PC-9 (cell line): Measurements from ENCODE around the gene SLC45A2. TPM values are rescaled to one million over a fixed set of nuclear protein-coding genes. Genes with fewer than 3 reads are reported as not detected.

Experiments used
- BruUV-seq: library from RNA; stranded (reverse); fragments of 400-500 nt; replicated peaks from 2 replicates; lab custom pipeline; 2021; lab: Mats Ljungman, UMichigan
- CTCF ChIA-PET: fragments of 300-600 bp; sonication (Branson Sonifier 250); formaldehyde crosslinking; loops from one replicate; lab custom pipeline; 2022; ENCODE audit warnings: antibody characterized with exemption; lab: Charles Lee
- POLR2A ChIA-PET: fragments of 300-600 bp; sonication (Branson Sonifier 250); formaldehyde crosslinking; loops from one replicate; lab custom pipeline; 2022; ENCODE audit warnings: antibody characterized with exemption; ENCODE audit not compliant: unreplicated experiment; lab: Charles Lee
- DNase-seq, 2 experiments: peaks; one replicate each; pipeline versions ENCODE4 v3.0.0 to v3.0.0-alpha.2; 2015 to 2022; ENCODE audit warnings: mixed read lengths in 1 of 2
- H2AFZ ChIP-seq: fragments of 200-600 bp; sonication (generic); 2 replicates; pipeline ENCODE4 v1.8.1; 2017; ENCODE audit warnings: antibody characterized with exemption
- H3F3A ChIP-seq: fragments of 200-600 bp; sonication (generic); 2 replicates; pipeline ENCODE4 v1.8.1; 2017; ENCODE audit warnings: antibody characterized with exemption, mild to moderate bottlenecking, low read depth; ENCODE audit not compliant: insufficient read depth
- H3K27ac ChIP-seq: fragments of 200-600 bp; sonication (generic); 2 replicates; pipeline ENCODE4 v1.6.1; 2016; ENCODE audit warnings: mixed run types
- H3K27me3 ChIP-seq: fragments of 200-600 bp; sonication (generic); 2 replicates; pipeline ENCODE4 v1.6.1; 2016; ENCODE audit warnings: low read depth, mixed run types; ENCODE audit not compliant: insufficient read depth
- H3K36me3 ChIP-seq: fragments of 200-600 bp; sonication (generic); 2 replicates; pipeline ENCODE4 v1.6.1; 2016; ENCODE audit warnings: low read depth, mixed run types
- H3K4me1 ChIP-seq: fragments of 200-600 bp; sonication (generic); replicated peaks from 2 replicates; pipeline ENCODE4 v1.6.1; 2016; ENCODE audit warnings: mixed run types; ENCODE audit not compliant: insufficient read depth
- H3K4me2 ChIP-seq: fragments of 200-600 bp; sonication (generic); 2 replicates; pipeline ENCODE4 v1.6.1; 2017; ENCODE audit warnings: mixed run types
- H3K4me3 ChIP-seq: fragments of 200-600 bp; sonication (generic); 2 replicates; pipeline ENCODE4 v1.6.1; 2016; ENCODE audit warnings: mixed run types
- H3K79me2 ChIP-seq: fragments of 200-600 bp; sonication (generic); 2 replicates; pipeline ENCODE4 v1.6.1; 2017; ENCODE audit warnings: low read depth, mixed run types
- H3K9me2 ChIP-seq: fragments of 200-600 bp; sonication (generic); 2 replicates; pipeline ENCODE4 v1.8.1; 2017; ENCODE audit warnings: mild to moderate bottlenecking; ENCODE audit not compliant: insufficient read depth
- H3K9me3 ChIP-seq: fragments of 200-600 bp; sonication (generic); 2 replicates; pipeline ENCODE4 v1.8.1; 2016; ENCODE audit warnings: low read depth; ENCODE audit not compliant: insufficient read depth
- H4K20me1 ChIP-seq: fragments of 200-600 bp; sonication (generic); 2 replicates; pipeline ENCODE4 v1.8.1; 2017; ENCODE audit not compliant: insufficient read depth
- EZH2 ChIP-seq: fragments of 200-600 bp; sonication (generic); IDR thresholded peaks from 2 replicates; pipeline ENCODE4 v1.8.0; 2017; ENCODE audit warnings: antibody characterized with exemption, low read depth
- intact Hi-C: fragments of 100-400 bp; cut with micrococcal nuclease; formaldehyde crosslinking; loops from one replicate; pipeline ENCODE4 v1.10.0; 2022; ENCODE audit not compliant: unreplicated experiment
- total RNA-seq: library from RNA; stranded (reverse); gene quantifications from 2 replicates; pipeline ENCODE4 v1.2.3, GENCODE V29; 2021
- TF ChIP-seq, protein P1 (sequence below): fragments of 200-600 bp; sonication (generic); conservative IDR thresholded peaks from 2 replicates; pipeline ENCODE4 v1.6.1; 2017; ENCODE audit warnings: mixed run types, antibody characterized with exemption, mild to moderate bottlenecking, moderate library complexity

The SLC45A2 gene
- total RNA-seq, 1 experiment from 2014 or later: 0.33 TPM

DNA sequence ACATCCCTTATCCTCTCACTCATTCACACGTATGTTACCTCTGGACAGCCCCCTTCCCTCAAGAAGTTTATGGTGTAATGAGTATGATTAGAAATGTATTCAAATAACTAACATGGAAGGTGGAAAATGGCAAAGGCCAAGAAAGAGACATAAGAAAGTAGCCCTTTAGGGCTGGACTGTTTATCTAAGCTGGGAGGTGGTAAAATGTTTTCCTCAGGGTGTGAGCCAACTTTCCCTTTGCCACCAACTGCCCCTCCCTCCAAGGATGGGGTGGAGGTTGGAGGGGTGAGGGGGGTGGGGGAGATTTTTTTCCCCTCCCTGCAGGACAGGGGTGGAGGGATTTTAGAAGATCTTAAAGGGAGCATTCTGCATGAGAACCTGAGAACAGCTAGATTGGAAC, 8.2 kb downstream of the SLC45A2 start:
- POLR2A ChIA-PET: interaction anchor here (0.7 kb wide), 1 partner anchor 540 kb away, joined by 3 read pairs; no protein-coding TSS in a partner anchor

DNA sequence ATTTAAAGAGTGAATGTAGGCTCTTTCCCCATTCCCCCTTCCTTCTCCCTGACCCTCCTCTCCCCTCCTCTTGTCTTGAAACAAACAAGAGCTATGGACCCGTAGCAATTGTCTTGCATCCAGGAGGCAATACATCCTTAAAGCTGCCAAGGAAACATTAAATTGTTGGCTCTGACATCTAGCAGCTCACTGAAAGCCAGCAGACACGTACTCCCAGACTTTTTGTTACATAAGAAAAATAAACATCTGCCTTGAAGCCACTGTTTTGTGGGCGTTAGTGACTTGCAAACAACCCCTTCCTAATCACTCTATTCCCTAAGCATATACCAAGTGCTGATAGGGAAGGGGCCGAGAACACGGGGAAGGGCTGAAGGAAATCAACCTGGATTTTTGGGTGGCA, 8.6 kb downstream of the SLC45A2 start:
- CTCF ChIA-PET: interaction anchor here (0.6 kb wide), 1 partner anchor 204 kb away, joined by 4 read pairs; no protein-coding TSS in a partner anchor
- Histone ChIP-seq H3K9me3 (no peaks in the 10 kb centered on the region), H3F3A (no peaks in the 10 kb centered on the region), H3K36me3 (no peaks in the 10 kb centered on the region), H3K4me3 (no peak overlapping the region), H3K79me2 (no peaks in the 10 kb centered on the region), H4K20me1 (no peaks in the 10 kb centered on the region), H3K4me2 (no peak overlapping the region), H3K4me1 (no peaks in the 10 kb centered on the region), H3K27me3 (no peaks in the 10 kb centered on the region), H2AFZ (no peak overlapping the region), H3K27ac (no peak overlapping the region), H3K9me2 (no peaks in the 10 kb centered on the region)
- no TSS peak for BruUV-seq
- intact Hi-C loops: no loop called here
- DNase-seq: no peak
- POLR2A ChIA-PET: interaction anchor here (0.7 kb wide), 1 partner anchor 540 kb away, joined by 3 read pairs; no protein-coding TSS in a partner anchor
- TF ChIP-seq, protein P1, sequence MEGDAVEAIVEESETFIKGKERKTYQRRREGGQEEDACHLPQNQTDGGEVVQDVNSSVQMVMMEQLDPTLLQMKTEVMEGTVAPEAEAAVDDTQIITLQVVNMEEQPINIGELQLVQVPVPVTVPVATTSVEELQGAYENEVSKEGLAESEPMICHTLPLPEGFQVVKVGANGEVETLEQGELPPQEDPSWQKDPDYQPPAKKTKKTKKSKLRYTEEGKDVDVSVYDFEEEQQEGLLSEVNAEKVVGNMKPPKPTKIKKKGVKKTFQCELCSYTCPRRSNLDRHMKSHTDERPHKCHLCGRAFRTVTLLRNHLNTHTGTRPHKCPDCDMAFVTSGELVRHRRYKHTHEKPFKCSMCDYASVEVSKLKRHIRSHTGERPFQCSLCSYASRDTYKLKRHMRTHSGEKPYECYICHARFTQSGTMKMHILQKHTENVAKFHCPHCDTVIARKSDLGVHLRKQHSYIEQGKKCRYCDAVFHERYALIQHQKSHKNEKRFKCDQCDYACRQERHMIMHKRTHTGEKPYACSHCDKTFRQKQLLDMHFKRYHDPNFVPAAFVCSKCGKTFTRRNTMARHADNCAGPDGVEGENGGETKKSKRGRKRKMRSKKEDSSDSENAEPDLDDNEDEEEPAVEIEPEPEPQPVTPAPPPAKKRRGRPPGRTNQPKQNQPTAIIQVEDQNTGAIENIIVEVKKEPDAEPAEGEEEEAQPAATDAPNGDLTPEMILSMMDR: no peak
- TF ChIP-seq EZH2: no peak

More for the DNA sequence above, 8.2 kb downstream of the SLC45A2 start:
- no peaks in the 10 kb centered on the region for H4K20me1 ChIP-seq
- no peaks in the 10 kb centered on the region for H3K9me3 ChIP-seq
- H3K79me2 ChIP-seq: no peaks in the 10 kb centered on the region
- H3K4me3 ChIP-seq: no peak overlapping the region
- DNase-seq: no peak
- H3K9me2 ChIP-seq: no peaks in the 10 kb centered on the region
- no peaks in the 10 kb centered on the region for H3K36me3 ChIP-seq
- H2AFZ ChIP-seq: no peak overlapping the region
- H3K4me2 ChIP-seq: no peak overlapping the region
- TF ChIP-seq EZH2: no peak
- TF ChIP-seq, protein P1: no peak
- CTCF ChIA-PET: no interaction called here
- intact Hi-C loops: no loop called here
- BruUV-seq: no TSS peak
- H3K27me3 ChIP-seq: no peaks in the 10 kb centered on the region
- H3K4me1 ChIP-seq: no peaks in the 10 kb centered on the region
- no peak overlapping the region for H3K27ac ChIP-seq
- H3F3A ChIP-seq: no peaks in the 10 kb centered on the region

DNA sequence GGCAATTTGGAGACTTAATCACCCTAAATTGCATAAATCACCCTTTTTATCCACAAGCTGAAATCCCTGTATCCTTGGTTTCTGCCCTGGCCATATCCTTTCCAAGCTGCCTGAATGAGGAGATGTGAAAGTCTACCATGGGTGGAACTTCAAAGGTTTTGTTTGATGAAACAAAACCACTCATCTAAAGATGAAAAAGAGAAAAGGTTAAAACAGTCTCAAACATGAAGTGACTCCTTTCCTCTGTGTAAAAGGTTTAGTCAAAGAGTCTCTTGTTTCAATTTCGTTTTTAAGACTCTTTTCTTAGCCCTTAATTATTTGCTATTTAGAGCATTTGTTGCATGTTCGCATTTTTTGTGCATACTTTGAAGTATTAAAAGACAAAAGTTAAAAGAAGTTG, 11.2 kb downstream of the SLC45A2 start:
- BruUV-seq: no TSS peak
- CTCF ChIA-PET: no interaction called here
- Histone ChIP-seq H3K27ac (no peak overlapping the region), H3F3A (no peaks in the 10 kb centered on the region), H3K9me2 (no peaks in the 10 kb centered on the region), H3K79me2 (no peaks in the 10 kb centered on the region), H2AFZ (no peak overlapping the region), H3K4me1 (0 out of 2 replicates have a peak, but pooled peaks cover 3% of the 10 kb centered on the region), H3K4me3 (no peak overlapping the region), H4K20me1 (no peaks in the 10 kb centered on the region), H3K36me3 (no peaks in the 10 kb centered on the region), H3K4me2 (no peak overlapping the region), H3K9me3 (no peaks in the 10 kb centered on the region), H3K27me3 (no peaks in the 10 kb centered on the region)
- TF ChIP-seq, protein P1: no peak
- TF ChIP-seq EZH2: no peak
- no peak for DNase-seq
- intact Hi-C loops: no loop called here
- POLR2A ChIA-PET: no interaction called here
